HG03280 (cell line): ENCODE measurements around the gene P2RX2.

Experiments used
- ATAC-seq: cut with Tn5 transposase; IDR thresholded peaks from one replicate; pipeline ENCODE4 v1.9.1; 2021; ENCODE audit warnings: mild to moderate bottlenecking, moderate library complexity; ENCODE audit not compliant: unreplicated experiment

Gene P2RX2

DNA sequence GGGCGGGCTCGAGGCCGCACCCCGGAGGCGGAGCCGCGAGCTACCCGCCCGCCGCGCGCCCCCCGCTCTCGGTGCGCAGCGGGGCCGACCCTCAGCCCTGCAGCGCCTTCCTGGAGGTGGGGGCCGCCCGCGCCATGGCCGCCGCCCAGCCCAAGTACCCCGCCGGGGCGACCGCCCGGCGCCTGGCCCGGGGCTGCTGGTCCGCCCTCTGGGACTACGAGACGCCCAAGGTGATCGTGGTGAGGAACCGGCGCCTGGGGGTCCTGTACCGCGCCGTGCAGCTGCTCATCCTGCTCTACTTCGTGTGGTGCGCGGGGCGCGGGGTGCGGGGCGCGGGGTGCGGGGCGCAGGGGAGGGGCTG lies at the start of gene P2RX2:
TSS of gene P2RX2 (plus strand) at position 94 of the 361 bp plus-strand sequence. CDS start at position 135, 41 bp downstream.
- no peak for ATAC-seq

DNA sequence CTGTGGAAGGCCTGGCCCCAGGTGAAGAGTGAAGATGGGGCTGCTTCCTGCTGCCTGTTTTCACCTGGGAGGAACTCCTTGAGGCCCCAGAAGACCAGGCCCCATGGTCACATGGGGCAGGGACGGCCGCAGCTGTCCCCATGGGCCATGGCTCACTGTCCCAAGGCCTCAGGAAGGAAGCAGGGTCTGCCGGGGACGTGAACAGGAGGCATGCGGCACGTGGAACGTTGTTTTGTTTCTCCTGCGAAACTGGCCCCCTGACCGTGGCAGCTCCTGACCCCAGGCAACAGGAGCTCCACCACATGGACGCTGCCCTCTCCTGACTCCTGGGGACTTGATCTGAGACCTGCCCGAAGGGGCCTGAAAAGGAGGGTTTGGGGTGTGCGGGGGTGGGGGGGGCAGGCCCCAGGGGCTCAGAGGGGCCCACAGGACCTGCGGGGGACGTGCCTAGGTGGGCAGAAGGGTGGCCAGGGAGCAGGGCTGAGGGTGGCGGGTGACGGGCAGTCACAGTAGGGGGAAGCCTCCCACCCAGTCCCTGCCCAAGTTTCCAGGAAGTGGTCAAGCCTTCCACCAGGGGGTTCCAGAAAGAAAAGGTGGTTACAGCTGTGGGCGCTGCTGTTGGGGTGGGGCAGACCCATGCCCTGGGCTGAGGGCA lies 49.6 kb upstream of the P2RX2 start:
- no peak for ATAC-seq

DNA sequence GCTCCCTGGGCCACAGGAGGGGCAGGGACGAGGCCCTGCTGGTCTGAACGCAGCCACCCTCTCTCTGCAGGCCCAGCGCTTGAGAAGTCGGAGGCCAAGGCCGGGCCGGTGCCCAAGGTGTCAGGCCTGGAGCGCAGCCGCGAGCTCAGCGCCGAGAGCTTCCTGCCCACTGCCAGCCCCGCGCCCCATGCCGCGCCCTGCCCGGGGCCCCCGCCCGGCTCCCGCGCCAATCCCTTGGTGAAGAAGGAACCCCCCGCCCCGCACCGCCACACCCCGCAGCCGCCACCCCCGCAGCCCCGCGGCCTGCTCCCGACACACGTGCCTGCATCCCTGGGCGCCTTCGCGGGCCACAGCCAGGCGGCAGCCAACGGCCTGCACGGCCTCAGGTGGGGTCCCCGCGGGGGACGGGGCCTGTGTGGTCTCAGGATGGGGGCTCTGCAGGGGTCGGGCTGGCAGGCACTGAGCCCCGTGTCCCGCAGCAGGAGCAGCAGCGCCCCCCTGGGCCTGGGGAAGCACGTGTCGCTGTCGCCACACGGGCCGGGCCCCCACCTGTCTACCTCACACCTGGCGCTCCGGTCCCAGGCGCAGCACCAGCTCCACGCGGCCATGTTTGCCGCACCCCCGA lies 48.6 kb upstream of the P2RX2 start:
- ATAC-seq: no peak

DNA sequence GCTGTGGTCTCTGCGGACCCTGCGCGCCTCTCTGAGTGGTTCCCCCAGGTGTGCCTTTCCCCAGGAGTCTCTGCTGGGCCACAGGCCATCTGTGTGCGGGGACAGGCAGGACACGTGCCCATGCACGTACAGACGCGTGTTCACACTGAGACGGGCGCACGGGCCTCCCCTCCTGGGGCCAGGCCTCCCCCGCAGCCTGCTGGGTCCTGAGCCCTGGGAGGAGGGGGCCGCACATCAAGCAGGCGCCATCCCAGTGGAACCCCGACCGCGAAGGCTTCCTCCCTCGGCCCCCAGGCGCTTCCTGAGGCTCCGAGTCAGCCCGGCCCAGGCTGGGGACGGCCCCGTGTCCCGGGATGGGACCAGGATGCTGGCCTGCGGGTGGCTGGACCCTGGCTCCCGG lies 47.9 kb upstream of the P2RX2 start:
- no peak for ATAC-seq

DNA sequence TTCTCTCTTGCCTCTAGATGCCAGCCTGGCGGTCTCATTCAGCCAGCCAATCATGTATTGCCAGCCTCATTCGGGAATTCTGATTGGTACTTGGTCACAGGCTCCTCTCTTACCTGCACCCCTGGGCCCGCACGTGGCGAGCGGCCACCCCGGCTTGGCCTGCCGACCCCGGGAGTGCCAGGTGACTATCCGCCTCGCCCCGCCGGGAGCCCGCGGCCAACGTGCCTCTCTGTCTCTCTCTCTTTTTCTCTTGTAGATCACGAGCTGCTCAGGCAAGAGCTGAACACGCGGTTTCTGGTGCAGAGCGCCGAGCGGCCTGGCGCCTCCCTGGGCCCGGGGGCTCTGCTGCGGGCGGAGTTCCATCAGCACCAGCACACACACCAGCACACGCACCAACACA lies 47.5 kb upstream of the P2RX2 start:
- no peak for ATAC-seq

DNA sequence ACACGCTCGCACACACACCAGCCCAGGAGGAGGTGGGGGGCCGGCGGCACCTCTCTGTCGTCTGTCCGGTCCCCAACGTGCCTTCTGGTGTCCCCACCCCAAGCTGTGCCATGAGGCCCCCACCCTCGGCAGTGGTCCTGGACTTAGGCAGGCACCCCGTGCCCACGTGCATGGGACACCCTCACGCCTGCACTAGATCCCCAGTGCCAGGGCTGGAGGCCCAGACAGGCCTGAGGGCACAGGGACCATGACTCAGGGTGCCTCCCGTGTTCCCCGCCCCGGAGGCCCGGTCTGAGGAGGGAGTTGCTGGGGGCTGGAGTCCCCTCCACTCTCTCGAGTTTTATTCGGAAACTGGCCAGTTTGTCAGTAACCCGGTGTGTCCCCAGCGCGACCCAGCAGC lies 47.0 kb upstream of the P2RX2 start:
- no peak for ATAC-seq

DNA sequence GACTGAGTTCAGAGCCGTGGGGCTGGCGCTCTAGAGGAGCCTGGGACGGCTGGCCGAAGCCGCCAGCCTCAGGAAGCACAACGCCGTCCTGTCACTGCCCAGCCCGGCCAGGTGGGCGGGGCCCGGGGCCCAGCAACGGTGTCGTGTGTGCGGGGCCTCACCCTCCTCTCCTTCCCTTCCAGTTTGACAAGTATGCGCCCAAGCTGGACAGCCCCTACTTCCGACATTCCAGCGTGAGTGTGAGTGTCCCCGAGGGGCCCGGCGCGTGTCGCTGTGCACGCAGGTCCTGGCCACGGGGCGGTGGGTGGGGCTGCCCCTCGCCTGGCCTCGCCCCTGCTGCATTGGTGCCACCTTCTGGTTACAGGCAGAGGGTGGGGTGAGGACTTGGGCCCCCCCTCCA lies 46.5 kb upstream of the P2RX2 start:
- ATAC-seq: no peak

DNA sequence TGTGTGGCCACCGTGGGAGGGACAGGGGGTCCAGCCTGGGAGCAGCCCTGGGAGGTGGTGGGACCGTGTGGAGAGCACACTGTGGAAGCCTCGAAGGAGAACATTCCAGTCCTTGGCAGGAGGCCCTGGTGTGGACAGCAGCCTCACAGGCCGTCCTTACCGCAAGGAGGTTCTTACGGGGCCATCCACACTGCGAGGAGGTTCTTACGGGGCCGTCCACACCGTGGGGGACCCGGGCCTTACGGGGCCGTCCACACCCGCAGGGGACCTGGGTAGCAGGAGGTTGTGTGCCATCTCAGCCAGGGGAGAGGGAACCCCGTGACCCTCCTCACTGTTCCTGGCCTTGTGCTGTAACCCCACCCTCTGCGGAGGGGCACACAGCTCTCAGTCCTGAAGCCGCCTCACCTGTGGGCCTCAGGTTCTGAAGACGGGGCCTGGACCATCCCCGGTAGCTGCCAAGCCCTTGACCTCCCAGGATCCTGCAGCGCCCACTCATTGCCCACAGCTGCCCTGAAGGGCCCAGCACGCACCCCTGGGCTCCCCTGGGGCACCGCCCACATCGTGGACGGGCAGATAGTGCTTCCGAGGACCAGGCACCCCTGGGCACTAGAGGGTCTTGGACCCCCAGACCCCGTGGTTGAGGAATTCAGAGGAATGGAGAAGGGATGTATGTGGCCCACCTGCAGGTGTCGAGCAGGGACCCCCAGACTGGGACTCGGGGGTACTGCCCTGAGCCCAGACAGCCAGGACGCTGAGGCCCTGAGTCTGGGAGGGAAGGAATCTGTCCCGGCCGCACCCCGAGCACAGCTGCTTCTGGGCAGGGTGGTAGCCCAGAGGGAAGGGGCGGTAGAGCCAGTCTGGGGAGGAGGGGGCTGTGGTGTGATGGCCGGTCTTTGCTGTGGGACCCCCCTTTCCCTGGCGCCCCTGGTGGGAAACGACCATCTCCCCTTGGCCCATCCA lies 45.5 kb upstream of the P2RX2 start:
- ATAC-seq: no peak

DNA sequence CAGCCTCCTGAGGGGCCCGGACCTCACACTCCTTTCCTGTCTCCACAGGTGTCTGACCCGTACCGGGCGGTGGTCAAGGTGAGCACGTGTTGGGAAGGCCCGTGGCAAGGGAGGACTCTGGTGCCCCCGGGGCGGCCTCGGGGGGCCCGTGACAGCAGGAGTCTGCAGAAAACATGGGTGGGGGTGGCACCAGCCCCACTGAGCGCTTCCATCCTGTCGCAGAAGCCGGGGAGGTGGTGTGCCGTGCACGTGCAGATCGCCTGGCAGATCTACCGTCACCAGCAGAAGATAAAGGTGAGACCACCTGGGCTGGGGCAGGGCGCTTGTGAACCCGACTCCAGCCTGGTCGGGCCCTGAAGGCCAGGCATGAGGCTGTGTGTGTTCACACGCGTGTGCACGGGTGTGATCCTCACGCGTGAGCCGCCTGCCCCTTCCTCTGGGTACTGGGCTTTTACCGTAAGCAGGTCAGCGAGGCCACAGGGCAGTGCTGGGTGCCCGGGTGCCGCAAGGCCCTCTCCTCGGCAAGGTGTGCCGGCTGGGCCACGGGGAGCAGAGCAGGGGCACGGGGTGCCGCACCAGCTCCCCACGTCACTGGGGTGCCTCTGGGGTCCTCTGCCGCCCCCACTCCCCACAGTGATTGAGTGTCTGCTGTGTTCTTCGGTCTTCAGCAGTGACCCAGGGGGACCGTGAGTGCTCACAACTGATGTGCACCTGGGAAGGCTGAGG lies 44.1 kb upstream of the P2RX2 start:
- ATAC-seq: no peak

DNA sequence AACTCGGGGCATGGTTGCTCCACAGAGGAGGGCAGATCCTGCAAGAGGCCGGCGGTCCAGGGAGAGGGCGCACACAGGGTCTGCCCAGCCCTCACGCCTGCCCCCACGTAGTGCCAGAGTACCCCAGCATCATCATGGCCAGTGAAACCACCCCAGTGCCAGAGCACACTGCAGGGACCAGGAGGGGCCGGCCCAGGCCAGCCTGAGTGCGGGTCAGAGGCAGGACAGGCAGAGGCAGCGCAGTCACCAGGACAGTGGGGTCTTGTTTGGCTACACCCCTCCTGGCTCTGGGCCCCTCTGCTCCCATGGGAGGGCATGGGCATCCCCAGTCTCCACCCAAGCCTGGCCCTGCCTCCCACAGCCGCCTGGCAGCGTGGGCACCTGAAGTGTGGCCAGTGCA lies 42.9 kb upstream of the P2RX2 start:
- ATAC-seq: no peak

DNA sequence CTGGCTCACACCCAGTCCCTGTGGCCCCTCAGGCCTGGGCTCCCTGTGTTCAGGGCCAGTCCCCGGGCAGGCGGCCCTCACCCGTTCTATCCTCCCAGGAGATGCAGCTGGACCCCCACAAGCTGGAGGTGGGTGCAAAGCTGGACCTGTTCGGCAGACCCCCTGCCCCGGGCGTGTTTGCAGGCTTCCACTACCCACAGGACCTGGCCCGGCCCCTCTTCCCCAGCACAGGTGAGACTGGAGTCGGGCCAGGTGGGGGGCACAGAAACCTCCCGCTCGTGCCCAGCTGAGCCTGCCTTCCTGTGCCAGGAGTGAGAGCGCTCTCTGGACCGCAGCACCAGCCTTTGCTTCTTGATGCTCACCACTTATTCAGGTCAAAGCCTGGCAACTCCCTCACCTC lies 41.9 kb upstream of the P2RX2 start:
- no peak for ATAC-seq

DNA sequence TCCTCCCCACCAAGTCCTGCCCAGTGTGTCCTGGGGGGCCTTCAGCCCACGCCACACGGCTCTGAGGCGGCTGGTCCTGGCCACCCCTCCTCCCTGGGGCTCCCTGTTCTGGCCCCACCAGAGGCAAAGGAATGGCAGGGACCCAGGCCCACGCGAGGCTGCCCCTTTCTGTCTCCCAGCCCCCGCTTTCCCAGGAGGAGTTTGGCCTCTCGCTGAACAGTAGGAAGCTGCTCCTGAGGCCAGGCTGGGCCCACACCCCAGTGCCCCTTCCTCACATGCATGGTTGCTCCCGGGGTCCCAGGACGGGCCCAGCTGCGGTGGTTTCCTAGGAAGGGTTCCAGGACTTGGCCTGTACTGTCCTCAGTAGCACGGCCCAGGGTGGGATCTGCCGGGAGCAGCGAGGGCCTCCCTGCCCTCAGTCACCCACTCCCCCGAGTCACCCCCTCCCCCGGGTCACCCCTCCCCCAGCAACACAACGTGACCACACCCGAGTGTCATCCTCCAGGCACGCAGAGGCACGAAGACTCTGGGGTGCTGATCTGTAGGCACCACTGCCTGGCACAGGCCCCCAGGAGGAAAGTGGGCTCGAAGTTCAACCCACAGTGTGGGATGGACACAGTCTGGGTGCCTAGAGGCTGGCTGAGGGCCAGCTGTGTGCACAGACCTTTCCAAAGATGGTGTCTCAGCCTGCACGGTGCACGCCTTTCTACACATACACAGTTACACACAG lies 41.2 kb upstream of the P2RX2 start:
- ATAC-seq: no peak

DNA sequence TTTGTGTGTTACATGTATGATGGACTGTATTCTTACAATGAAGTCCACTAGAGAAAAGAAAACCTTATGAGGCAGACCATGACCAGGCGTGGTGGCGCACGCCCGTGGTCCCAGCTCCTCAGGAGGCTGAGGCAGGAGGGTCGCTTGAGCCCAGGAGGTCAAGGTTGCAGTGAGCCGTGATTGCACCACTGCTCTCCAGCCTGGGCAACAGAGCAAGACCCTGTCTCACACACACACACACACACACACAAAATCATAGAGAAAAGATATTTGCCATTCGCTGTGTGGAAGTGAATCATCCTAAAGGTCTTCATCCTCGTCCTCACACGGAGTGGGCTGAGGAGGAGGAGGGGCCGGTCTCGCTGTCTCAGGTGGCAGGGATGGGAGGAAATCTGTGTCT lies 40.5 kb upstream of the P2RX2 start:
- no peak for ATAC-seq

DNA sequence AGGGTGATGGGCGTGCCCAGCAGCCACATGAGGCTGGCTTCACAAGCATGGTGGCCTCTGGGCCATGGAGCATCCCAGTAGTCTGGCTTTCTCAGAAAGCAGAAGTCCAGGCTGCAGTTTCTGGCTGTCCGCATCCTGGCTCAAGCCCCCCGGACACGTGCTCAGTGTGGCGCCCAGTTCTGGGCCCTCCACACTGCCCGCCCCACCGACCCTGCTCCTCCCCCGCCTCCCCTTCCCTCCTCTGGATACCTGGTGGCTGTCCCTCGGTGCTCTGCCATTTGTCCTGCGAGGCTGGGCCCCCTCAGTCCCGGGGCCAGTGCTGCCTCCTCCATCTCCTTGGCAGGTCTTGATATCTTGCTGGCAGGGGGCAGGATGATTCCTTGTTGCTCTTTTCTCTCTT lies 39.8 kb upstream of the P2RX2 start:
- no peak for ATAC-seq

DNA sequence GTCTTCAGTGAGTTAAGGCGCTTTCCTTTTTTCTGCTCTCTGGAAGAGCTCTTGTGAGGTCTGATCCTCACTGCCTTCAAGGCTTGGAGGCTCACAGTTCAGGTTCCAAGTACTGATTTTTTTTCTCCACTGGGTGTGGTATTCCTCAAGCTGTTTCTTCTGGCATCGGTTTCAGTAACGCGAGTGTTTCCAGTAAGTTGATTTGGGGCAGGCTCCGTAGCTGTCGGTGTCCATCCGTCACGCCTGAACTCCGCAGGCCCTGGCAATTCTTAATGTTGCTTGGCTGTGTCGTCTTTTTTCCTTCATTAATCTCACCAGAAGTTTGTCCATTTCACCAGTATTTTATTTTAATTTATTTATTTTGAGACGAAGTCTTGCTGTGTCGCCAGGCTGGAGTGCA lies 38.8 kb upstream of the P2RX2 start:
- no peak for ATAC-seq

DNA sequence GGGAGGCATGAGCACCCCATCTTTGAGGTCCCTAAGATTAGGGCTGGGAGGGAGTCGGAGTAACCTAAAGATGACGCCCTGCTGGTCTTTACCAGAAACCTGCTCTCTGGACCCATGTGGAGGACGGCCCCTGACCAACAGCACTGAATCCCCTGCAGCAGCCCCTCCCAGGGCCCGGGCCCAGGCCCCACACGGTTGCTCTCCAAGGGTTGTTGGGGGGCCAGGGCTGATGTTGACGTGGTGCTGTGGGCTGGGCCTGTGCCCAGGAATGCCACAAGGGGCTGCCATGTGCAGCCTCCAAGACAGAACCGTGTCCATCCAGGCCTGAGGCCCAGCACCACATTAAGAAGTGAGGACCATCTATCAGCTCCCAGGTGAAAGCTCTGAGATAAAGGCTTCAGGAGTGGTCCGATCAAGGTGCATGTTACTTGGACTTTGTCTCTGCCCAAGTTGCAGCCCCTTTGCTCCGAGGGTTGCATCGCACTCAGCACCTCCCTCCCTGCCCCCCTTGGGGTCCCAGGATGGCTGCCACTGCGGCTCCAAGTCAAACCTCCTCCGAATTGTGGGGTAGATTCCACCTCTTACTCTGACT lies 37.8 kb upstream of the P2RX2 start:
- ATAC-seq: no peak

DNA sequence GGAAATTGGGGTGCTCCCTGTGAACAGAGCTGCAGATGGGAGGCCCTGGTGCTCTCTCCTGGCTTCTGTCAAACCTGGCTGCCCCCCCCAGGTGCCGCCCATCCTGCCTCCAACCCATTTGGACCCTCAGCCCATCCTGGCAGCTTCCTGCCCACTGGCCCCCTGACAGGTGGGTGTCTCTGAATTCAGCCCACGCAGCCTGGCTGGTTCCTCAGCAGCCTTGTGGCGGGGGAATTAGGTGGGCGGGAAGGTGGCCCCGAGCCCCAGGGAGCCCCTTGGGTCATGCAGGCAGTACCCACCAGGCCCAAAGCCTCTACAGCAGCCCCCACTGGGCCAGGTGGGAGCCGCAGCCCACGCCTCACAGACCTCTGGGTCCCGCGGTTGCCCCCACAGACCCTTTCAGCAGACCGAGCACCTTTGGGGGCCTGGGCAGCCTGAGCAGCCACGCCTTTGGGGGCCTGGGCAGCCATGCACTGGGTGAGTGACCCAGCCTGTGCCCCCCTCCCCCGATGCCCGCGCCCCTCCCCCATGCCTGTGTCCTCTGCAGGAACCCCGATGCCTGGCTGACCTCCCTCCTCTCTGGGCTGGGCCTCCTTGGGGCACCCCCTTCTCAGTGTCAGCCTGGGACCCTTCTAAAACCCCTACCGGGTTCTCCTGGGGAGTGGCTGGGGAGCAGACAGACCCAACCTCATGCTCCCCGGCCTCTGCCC lies 37.1 kb upstream of the P2RX2 start:
- ATAC-seq: no peak

DNA sequence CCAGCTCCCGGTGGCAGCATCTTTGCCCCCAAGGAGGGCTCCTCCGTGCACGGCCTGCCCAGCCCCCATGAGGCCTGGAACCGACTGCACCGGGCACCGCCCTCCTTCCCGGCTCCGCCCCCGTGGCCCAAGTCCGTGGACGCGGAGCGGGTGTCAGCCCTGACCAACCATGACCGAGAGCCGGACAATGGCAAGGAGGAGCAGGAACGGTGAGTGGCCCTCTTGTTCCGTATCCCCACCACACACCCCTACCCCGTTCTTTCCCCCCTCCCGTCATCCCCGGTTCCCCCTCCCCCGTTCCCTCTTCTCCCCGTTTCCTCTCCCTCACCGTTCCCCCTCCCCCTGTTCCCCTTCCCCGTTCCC lies 36.5 kb upstream of the P2RX2 start:
- no peak for ATAC-seq

DNA sequence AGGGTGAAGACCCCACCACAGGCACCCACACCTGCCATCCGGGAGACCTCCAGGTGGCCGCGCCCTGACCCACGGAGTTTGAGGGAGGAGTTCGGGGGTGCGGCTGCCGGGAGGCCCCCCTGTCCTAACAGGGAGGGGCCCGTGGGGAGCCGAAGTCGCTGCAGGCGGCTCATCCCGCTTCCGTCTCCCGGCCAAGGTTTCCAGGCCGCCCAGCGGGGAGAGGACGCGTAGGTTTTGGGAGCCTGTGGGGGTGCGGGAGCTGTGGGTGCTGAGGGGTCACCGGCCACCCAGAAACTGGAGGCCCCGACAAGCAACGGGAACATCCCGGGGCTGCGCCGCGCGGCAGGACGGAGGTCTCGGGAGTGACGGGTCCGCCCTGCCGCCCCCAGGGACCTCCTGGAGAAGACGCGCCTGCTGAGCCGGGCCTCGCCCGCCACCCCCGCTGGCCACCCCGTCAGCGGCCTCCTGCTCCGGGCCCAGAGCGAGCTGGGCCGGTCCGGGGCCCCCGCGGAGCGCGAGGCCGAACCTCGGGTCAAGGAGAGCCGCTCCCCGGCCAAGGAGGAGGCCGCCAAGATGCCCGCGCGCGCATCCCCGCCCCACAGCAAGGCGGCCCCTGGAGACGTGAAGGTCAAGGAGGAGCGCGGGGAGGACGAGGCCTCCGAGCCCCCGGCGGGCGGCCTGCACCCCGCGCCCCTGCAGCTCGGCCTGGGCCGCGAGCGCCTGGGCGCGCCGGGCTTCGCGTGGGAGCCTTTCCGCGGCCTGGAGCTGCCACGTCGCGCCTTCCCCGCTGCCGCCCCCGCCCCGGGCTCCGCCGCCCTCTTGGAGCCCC lies 35.8 kb upstream of the P2RX2 start:
- no peak for ATAC-seq
